ENCODE data around the gene WDR81. TPM values are rescaled to one million over a fixed set of nuclear protein-coding genes. Genes with fewer than 3 reads are reported as not detected.

WDR81 gene
- total and polyA plus RNA-seq, 10 of the 15 experiments (the other 5 are each of a cell fraction or from before 2014, with no cell fraction given): 0.13 to 22.4 (median 7.3) TPM; not detected in 1

DNA sequence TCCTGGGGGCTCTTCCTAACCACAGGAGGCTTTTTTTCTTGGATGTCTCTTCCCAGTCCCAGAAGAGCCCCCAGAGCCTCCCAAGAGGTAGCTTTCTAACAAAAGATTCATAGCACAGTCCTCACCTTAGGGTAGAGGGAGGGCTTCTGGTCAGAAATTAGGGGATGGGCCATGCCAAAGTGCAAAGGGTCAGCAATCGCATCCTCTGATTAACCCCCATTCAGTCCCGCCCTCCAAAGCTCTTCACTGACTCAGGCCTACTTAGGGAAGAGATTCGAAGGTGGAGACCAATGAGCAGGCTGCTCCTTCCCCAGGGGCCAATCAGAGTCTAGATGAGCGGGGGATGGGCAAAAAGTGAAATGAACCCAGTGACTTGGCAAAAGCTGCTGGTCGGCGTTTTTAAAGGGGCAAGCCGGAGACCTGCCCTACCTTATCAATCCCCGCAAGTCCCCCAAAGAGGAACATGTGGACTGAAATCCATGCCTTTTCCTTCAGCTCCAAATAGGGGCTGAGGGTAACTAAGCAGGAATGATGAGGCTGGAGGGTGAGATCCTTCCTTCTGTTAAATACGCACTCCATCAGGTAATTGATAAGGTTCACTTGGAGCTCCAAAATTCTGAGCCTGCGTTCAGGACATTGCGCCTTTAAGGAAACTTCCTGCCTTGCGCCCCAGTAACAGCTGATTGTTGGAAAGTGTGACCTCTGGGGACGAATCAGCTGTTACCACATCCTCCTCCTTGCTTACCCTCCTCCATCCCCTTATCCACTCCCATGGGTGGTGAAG is 7.4 kb upstream of the WDR81 start (continued):
- TF ChIP-seq, protein P1, sequence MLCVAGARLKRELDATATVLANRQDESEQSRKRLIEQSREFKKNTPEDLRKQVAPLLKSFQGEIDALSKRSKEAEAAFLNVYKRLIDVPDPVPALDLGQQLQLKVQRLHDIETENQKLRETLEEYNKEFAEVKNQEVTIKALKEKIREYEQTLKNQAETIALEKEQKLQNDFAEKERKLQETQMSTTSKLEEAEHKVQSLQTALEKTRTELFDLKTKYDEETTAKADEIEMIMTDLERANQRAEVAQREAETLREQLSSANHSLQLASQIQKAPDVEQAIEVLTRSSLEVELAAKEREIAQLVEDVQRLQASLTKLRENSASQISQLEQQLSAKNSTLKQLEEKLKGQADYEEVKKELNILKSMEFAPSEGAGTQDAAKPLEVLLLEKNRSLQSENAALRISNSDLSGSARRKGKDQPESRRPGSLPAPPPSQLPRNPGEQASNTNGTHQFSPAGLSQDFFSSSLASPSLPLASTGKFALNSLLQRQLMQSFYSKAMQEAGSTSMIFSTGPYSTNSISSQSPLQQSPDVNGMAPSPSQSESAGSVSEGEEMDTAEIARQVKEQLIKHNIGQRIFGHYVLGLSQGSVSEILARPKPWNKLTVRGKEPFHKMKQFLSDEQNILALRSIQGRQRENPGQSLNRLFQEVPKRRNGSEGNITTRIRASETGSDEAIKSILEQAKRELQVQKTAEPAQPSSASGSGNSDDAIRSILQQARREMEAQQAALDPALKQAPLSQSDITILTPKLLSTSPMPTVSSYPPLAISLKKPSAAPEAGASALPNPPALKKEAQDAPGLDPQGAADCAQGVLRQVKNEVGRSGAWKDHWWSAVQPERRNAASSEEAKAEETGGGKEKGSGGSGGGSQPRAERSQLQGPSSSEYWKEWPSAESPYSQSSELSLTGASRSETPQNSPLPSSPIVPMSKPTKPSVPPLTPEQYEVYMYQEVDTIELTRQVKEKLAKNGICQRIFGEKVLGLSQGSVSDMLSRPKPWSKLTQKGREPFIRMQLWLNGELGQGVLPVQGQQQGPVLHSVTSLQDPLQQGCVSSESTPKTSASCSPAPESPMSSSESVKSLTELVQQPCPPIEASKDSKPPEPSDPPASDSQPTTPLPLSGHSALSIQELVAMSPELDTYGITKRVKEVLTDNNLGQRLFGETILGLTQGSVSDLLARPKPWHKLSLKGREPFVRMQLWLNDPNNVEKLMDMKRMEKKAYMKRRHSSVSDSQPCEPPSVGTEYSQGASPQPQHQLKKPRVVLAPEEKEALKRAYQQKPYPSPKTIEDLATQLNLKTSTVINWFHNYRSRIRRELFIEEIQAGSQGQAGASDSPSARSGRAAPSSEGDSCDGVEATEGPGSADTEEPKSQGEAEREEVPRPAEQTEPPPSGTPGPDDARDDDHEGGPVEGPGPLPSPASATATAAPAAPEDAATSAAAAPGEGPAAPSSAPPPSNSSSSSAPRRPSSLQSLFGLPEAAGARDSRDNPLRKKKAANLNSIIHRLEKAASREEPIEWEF (IDR thresholded peaks at IDR 0.05; ENCODE audit: insufficient replicate concordance, low read depth, low read length): peak; percentile 76
- TF ChIP-seq GATAD2B (conservative IDR thresholded peaks at IDR 0.05; ENCODE audit: low read depth): 0 out of 2 replicates have a peak, but pooled peaks have one; percentile 12
- peak; percentile 81 for TF ChIP-seq NR2C1 (IDR thresholded peaks at IDR 0.05)
- TF ChIP-seq, protein P2, sequence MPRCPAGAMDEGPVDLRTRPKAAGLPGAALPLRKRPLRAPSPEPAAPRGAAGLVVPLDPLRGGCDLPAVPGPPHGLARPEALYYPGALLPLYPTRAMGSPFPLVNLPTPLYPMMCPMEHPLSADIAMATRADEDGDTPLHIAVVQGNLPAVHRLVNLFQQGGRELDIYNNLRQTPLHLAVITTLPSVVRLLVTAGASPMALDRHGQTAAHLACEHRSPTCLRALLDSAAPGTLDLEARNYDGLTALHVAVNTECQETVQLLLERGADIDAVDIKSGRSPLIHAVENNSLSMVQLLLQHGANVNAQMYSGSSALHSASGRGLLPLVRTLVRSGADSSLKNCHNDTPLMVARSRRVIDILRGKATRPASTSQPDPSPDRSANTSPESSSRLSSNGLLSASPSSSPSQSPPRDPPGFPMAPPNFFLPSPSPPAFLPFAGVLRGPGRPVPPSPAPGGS (IDR thresholded peaks at IDR 0.05; ENCODE audit: borderline replicate concordance, insufficient read depth, low read depth, low read length, poor library complexity, severe bottlenecking): no peak
- TF ChIP-seq, protein P3, sequence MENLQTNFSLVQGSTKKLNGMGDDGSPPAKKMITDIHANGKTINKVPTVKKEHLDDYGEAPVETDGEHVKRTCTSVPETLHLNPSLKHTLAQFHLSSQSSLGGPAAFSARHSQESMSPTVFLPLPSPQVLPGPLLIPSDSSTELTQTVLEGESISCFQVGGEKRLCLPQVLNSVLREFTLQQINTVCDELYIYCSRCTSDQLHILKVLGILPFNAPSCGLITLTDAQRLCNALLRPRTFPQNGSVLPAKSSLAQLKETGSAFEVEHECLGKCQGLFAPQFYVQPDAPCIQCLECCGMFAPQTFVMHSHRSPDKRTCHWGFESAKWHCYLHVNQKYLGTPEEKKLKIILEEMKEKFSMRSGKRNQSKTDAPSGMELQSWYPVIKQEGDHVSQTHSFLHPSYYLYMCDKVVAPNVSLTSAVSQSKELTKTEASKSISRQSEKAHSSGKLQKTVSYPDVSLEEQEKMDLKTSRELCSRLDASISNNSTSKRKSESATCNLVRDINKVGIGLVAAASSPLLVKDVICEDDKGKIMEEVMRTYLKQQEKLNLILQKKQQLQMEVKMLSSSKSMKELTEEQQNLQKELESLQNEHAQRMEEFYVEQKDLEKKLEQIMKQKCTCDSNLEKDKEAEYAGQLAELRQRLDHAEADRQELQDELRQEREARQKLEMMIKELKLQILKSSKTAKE (IDR thresholded peaks at IDR 0.05; ENCODE audit: low read depth, poor library complexity, severe bottlenecking): no peak
- 0 out of 2 replicates have a peak, but pooled peaks have one; percentile 35 for TF ChIP-seq FOXM1 (IDR thresholded peaks at IDR 0.05; ENCODE audit: low read depth, low read length)
- TF ChIP-seq, protein P4, sequence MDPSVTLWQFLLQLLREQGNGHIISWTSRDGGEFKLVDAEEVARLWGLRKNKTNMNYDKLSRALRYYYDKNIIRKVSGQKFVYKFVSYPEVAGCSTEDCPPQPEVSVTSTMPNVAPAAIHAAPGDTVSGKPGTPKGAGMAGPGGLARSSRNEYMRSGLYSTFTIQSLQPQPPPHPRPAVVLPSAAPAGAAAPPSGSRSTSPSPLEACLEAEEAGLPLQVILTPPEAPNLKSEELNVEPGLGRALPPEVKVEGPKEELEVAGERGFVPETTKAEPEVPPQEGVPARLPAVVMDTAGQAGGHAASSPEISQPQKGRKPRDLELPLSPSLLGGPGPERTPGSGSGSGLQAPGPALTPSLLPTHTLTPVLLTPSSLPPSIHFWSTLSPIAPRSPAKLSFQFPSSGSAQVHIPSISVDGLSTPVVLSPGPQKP (IDR thresholded peaks at IDR 0.05; ENCODE audit: low read depth, low read length): peak; percentile 74
- 0 out of 4 replicates have a peak, but pooled peaks of 1 of the 2 experiments have one; percentile 60 for TF ChIP-seq SRF (IDR thresholded peaks at IDR 0.05; ENCODE audit: low read depth in 2 of 2, low read length in 2 of 2)
- TF ChIP-seq, protein P5, sequence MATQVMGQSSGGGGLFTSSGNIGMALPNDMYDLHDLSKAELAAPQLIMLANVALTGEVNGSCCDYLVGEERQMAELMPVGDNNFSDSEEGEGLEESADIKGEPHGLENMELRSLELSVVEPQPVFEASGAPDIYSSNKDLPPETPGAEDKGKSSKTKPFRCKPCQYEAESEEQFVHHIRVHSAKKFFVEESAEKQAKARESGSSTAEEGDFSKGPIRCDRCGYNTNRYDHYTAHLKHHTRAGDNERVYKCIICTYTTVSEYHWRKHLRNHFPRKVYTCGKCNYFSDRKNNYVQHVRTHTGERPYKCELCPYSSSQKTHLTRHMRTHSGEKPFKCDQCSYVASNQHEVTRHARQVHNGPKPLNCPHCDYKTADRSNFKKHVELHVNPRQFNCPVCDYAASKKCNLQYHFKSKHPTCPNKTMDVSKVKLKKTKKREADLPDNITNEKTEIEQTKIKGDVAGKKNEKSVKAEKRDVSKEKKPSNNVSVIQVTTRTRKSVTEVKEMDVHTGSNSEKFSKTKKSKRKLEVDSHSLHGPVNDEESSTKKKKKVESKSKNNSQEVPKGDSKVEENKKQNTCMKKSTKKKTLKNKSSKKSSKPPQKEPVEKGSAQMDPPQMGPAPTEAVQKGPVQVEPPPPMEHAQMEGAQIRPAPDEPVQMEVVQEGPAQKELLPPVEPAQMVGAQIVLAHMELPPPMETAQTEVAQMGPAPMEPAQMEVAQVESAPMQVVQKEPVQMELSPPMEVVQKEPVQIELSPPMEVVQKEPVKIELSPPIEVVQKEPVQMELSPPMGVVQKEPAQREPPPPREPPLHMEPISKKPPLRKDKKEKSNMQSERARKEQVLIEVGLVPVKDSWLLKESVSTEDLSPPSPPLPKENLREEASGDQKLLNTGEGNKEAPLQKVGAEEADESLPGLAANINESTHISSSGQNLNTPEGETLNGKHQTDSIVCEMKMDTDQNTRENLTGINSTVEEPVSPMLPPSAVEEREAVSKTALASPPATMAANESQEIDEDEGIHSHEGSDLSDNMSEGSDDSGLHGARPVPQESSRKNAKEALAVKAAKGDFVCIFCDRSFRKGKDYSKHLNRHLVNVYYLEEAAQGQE (IDR thresholded peaks at IDR 0.05; ENCODE audit: low read depth, low read length): no peak; the same call in 1 of the 2 replicates
- no peak for TF ChIP-seq RAD21 (IDR thresholded peaks at IDR 0.05; ENCODE audit: insufficient read depth, low read depth, low read length)
- TF ChIP-seq CHD4 (IDR thresholded peaks at IDR 0.05): no peak
- TF ChIP-seq NR2F1 (conservative IDR thresholded peaks at IDR 0.05): peak; percentile 95
- TF ChIP-seq IRF4 (IDR thresholded peaks at IDR 0.05; ENCODE audit: low read depth, low read length): 0 out of 2 replicates have a peak, but pooled peaks have one; percentile 23
- no peak for TF ChIP-seq PAX8 (IDR thresholded peaks at IDR 0.05)
- peak; percentile 40; the same call in 1 of the 2 replicates for TF ChIP-seq SMARCA5 (IDR thresholded peaks at IDR 0.05)

Measured in GM12878 (cell line).